Activated CD4-positive, alpha-beta T cell treated with anti-CD3 and anti-CD28 coated beads, Interleukin-2, amount 50 U/mL, for 48 hours (primary cell): ENCODE data around the gene AHCTF1.
A peak's percentile ranks its signal among the peaks of the same experiment; 100 is the strongest.
"Not testable (repeated sequence)": the region's sequence is repeated elsewhere in the genome, so short reads cannot be mapped to it uniquely, and the experiment has no call there.

ENCODE experiments used
- DNase-seq, 2 experiments: peaks; one replicate each; pipeline ENCODE4 v3.0.0-alpha.2; 2020

The AHCTF1 gene

GRCh38 chr1:246921481-246921880 lies 10.3 kb downstream of the AHCTF1 start:
- no peak for DNase-seq

- DNase-seq = no peak
Measured at GRCh38 chr1:246919902-246920301, 11.8 kb downstream of the AHCTF1 start.

- not testable (repeated sequence) for DNase-seq
Measured at GRCh38 chr1:246916026-246916923, 15.5 kb downstream of the AHCTF1 start.

- no peak for DNase-seq
Measured at GRCh38 chr1:246907472-246907871, 24.3 kb downstream of the AHCTF1 start.

GRCh38 chr1:246906833-246907232 lies 24.9 kb downstream of the AHCTF1 start:
- no peak for DNase-seq

- DNase-seq = no peak
Measured at GRCh38 chr1:246901874-246902273, 29.9 kb downstream of the AHCTF1 start.

GRCh38 chr1:246897302-246897701 lies 34.4 kb downstream of the AHCTF1 start:
- DNase-seq = no peak

- no peak for DNase-seq
Measured at GRCh38 chr1:246893191-246893939, 38.4 kb downstream of the AHCTF1 start.

- no peak for DNase-seq
Measured at GRCh38 chr1:246891105-246891504, 40.6 kb downstream of the AHCTF1 start.

- DNase-seq = no peak
Measured at GRCh38 chr1:246888522-246888921, 43.2 kb downstream of the AHCTF1 start.

GRCh38 chr1:246885389-246885788 lies 46.4 kb downstream of the AHCTF1 start:
- not testable (repeated sequence) for DNase-seq

- no peak for DNase-seq
Measured at GRCh38 chr1:246878551-246878950, 53.2 kb downstream of the AHCTF1 start.

GRCh38 chr1:246876431-246876830 lies 55.3 kb downstream of the AHCTF1 start:
- no peak for DNase-seq

- peak in 1 of 2 experiments; percentile 12 for DNase-seq
Measured at GRCh38 chr1:246875041-246876026, 56.4 kb downstream of the AHCTF1 start.

GRCh38 chr1:246865921-246866320 lies 65.8 kb downstream of the AHCTF1 start:
- DNase-seq = no peak

GRCh38 chr1:246863791-246864190 lies 68.0 kb downstream of the AHCTF1 start:
- DNase-seq = not testable (repeated sequence)

GRCh38 chr1:246860401-246860800 lies 71.3 kb downstream of the AHCTF1 start:
- DNase-seq = no peak

- no peak for DNase-seq
Measured at GRCh38 chr1:246856371-246856770, 75.4 kb downstream of the AHCTF1 start.

GRCh38 chr1:246850640-246851039 lies 81.1 kb downstream of the AHCTF1 start:
- DNase-seq = not testable (repeated sequence)

- DNase-seq = no peak
Measured at GRCh38 chr1:246843876-246844275, 87.9 kb downstream of the AHCTF1 start.

- DNase-seq = not testable (repeated sequence)
Measured at GRCh38 chr1:246840761-246841160, 91.0 kb downstream of the AHCTF1 start.

GRCh38 chr1:246838118-246838456 lies 93.7 kb downstream of the AHCTF1 start:
- no peak for DNase-seq
